UCSD-AML1 (cell line): Measurements from ENCODE around the gene SPON1.
A peak's percentile ranks its signal among the peaks of the same experiment; 100 is the strongest.
"Not testable (repeated sequence)": the region's sequence is repeated elsewhere in the genome, so short reads cannot be mapped to it uniquely, and the experiment has no call there.

ENCODE experiments used
- DNase-seq: peaks from one replicate; lab custom pipeline; 2025; ENCODE audit not compliant: unreplicated experiment; lab: John Stamatoyannopoulos, UW

The SPON1 gene

DNA sequence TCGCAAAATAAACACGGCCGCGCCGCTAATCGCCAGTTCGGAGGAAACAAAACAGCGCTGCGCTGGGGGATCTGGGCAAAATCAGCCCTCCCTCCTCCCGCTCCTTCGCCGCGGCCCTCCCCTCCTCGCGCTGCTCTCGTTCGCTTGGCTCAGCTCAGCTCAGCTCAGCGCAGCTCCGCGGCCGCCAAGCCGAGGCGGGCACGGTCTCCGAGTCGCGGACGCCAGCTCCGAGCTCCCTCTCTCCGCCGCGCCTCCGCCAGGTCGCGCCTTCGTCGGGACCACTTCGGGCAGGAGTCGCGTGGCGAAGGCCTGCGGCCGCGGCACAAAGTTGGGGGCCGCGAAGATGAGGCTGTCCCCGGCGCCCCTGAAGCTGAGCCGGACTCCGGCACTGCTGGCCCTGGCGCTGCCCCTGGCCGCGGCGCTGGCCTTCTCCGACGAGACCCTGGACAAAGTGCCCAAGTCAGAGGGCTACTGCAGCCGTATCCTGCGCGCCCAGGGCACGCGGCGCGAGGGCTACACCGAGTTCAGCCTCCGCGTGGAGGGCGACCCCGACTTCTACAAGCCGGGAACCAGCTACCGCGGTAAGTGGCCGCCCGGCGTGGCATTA, at the start of gene SPON1:
Gene SPON1 (plus strand): TSS at position 162 of the 607 bp plus-strand sequence. CDS start 182 bp downstream, at position 344.
- DNase-seq, result no peak

DNA sequence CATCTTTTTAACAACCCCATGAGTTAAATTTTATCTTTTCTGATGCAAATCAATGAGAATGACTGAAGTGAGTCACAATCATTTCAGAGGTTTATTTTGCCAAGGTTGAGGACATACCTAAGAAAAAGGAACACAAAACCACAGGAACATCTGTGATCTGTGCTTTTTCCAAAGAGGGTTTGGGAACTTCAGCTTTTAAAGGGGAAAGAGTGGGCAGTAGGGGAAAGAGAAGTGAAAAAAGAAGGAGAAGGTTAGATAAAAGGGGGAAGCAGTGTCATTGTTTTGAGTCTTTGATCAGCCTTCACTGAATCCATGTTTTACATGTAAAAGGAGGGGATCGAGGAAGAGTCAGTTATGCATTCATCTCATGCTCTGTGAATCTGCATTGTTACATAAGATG, 45.3 kb upstream of the SPON1 start:
- no peak for DNase-seq

DNA sequence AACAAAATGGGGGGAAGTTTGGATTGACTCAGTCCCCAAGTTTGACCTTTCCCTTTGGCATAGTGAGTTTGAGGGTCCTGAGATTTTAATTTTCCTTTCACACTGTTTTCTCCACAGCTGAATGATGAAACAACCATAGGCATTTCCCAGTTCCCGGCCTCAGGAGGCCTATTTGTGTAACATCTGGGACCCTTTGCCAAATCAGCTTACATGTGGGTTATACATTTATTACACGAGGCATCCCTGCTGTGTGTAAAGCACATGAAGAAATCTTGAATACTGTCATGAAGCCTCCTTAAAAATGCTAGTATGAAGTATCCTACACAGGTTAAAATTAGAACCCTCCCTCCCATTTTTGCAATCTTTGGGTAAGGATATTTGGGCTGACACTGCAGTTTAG, 44.6 kb upstream of the SPON1 start:
- DNase-seq, result no peak

DNA sequence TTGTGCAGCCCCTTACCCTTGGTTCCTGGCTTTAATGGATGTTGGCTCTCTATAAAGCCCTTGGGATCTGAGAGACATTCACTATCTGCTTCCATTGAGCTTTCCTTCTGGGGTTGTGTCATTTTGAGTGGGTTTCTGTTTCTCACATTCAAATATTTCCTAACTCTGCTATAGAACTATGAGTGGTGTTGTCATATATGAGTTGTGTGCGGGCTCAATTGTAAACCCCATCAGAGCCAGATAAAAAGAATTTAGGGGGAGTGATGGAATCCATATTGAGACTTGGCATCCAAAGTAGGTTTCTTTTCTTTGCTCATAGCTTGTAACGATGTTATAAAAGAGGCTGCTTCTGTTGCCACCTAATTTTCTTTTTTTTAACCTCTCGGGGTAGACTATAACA, 41.8 kb upstream of the SPON1 start:
- DNase-seq, result no peak

DNA sequence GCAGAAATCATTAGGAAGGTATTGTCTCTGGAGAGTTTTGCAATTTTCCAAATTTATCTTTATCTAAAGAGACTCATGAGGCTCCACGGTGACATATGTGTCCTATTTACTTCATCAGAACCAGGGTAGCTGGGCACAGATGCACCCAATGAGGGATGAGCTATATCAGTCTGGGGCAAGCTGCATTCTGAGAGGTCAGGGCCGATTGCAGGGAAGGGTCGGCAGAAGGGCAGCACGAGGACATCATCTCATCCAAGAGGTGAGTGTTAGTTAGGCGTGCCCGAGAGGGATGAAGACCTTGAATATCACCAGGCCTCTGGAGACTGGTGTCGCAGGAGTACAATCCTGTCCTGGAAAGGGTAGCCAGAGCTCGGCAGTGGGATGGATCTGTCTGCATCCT, 41.0 kb upstream of the SPON1 start:
- no peak for DNase-seq

DNA sequence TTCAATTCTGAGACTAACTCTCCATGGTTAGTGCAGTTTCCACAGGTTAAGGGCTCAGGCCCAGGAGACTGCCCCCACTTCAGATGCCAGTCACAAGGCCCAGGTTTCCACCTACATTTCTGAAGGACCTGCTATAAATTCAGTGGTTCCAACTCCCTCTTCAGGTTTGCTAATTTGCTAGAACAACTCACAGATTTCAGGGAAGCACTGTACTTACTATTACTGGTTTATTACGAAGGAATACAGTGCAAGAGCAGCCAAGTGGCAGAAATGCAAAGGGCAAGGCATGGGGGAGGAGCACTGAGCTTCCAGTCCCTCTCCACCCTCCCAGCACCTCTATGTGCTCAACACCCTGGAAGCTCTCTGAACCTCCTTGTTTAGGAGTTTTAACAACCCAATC, 39.3 kb upstream of the SPON1 start:
- DNase-seq, result no peak

DNA sequence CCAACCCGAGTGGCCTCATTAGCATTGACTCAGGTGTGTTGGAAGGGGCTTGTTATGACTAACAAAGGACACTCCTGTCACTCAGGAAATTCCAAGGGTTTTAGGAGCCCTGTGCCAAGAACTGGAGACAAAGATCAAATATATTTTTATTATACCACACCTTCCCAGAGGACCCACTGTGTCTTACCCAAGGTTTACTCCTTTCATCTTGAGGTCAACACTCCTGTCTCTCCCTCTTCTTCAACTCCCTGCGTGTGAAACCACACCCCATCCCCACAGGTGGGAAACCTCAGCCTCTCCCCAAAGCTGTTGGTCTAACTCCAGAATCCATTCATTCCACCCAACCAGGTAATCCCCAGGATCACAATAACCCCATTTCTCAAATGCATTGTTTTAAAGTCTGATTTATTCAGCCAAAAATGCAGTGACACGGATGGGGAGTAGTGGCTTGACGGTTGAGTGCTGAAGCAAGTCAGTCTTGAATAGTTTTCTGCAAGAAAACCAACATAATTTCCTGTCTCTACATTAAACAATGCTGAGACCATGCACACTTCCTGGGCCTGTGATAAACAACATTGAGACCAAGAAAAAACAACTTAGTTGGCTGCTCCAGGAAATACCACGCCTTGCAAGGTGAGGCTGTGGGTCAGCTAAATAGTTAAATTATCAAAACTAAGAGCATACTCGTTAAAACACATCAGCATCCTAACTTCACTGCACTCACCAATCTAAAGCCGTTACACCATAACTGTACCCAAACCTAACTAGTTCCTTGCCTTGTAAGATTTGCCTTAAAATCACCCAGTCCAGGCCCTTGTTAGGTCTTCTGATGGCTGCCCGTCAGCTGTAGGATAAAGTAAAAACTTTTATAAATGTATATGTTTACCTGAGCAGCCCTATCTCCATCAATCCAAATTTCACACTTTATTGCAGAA, 38.5 kb upstream of the SPON1 start:
- no peak for DNase-seq

DNA sequence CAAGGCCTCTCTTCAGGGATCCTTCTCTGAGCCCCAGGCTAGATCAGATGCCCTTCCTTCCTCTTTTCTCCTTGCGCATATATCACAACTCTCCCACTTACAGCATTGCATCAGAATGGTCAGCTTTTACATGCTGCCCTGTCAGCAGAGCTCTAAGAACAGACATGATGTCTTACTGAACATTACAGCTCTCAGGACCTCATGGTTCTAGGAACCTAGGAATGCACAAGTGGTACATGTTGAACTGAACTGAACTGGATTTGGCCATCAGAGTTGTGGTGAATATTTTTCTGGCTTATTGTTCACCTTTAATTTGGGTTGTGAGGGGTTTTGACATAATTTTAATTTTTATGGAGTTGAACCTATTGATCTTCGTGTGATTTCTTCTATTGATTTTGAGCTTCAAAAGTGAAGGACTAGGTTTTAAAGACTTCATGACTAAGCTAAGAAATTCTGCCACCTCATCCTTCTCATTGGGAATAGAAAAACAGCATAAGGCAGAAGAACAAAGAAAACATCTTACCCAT, 37.7 kb upstream of the SPON1 start:
- DNase-seq, result peak; percentile 25

DNA sequence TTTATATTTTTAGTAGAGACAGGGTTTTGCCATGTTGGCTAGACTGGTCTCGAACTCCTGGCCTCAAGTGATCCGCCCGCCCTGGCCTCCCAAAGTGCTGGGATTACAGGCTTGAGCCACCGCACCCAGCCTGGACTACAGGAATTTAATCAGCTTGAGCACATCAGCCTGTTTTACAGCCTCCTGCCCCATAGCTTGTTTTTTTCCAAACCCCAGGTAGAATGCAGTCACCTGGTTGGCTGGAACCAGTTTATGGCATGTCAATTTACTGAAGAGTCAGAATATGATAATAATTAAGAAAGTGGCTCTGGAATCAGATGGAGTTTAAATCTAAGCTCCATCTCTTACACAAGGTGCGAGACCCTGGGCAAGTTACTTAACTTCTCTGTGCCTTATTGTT, 36.2 kb upstream of the SPON1 start:
- not testable (repeated sequence) for DNase-seq

DNA sequence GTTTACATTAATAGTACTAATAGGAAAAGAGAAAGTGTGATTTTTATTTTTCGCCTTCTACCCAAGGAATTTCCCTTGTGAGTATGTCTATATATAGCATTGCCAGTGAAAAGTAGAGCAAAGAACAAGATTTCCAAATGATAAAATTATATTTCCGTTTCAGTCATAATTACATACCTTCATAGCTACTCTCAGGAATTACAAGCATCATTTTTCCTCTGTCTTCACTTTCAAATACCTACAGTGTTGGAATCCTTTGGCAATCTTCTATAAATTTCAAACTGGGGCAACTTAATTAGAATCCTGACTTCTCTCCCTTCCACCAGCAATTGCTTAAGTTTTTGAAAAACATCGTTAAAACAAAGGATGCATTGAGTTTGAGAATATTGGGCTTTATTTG, 35.5 kb upstream of the SPON1 start:
- no peak for DNase-seq

DNA sequence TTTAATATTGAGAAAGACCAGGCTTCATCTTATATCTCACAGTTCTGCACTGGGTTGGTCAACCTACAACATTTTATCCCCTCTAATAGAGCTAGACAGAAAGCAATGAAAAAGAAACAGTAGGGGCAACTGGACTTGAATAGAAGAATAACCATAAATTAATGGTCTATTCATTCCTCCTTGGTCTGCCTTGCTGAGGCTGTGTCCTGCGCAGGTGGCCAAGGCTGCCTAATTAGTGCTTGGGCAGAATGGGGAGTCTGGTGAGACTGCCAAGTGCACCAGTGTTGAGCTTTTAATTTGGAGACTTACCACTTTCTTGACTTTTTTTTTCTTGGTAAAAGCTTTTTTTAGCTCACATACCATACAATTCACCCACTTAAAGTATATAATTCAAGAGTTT, 35.0 kb upstream of the SPON1 start:
- no peak for DNase-seq

DNA sequence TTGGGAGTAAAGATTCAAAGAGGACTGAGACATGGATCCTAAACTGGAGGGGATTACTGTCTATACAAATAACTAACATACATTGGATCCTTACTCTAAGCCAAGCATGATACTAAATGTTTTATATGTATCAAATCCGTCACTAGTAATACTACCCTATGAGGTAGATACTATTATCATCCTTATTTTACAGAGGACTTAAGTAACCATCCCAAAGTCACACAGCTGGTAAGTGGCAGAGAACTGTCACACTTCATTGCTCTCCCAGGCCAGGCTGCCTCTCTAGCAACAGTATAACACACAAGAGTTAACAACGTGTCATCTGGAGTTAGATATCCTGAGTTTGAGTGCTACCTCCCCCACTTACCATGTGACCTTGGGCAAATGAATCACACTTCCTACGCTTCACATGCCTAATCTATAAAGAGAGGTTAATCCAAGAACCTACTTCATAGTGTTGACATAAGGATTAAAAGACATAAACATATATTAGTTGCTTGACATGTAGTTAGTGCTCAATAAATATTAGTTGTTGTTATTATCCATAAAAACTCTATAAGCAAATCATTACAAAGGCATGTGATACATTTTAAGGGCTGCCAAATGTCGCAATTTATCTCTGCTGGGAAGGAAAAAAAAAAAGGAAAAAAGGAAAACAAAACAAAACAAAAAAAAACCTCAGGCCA, 33.8 kb upstream of the SPON1 start:
- peak; percentile 21 for DNase-seq

DNA sequence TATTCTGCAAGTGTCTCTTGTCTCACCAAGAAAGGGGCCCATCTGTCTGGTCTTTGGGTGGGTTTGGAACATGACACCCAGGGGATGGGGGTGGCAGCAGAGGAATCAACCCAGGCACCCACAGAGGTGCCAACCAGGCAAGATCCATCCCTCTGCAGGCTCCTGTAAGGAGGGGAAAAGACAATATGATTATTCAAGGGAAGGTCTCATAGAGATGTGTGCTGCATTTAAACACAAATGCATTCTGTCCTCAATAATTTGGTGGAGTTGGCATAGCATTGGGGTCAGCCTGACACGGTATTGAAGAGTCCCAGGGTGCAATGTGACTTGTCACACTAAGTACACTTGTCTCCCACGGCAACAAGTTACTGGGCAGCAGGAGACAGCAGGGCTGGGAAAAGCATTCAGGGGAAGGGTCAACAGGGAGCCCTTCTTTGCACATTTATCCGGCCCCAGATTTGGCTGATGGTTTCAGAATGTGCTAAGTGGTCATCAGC, 33.1 kb upstream of the SPON1 start:
- no peak for DNase-seq

DNA sequence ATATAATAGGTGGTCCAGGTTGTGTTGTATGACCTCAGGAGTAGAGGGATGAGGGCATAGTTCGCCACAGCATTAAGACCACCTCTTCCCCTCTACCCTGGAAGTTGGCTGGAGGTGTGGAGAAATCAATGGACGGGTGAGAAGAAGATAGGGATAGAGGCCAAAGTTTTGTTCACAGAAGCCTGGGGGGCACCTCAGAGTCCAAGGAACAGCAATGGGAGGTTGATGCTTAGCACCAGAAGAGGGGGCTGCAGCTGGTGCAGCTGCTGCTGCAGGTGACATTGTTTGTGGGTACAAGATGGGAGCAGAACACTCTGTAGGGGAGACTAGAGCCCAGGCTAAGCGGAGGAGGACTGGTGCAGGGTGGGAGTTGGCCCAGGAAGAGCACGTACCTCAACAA, 31.2 kb upstream of the SPON1 start:
- no peak for DNase-seq

DNA sequence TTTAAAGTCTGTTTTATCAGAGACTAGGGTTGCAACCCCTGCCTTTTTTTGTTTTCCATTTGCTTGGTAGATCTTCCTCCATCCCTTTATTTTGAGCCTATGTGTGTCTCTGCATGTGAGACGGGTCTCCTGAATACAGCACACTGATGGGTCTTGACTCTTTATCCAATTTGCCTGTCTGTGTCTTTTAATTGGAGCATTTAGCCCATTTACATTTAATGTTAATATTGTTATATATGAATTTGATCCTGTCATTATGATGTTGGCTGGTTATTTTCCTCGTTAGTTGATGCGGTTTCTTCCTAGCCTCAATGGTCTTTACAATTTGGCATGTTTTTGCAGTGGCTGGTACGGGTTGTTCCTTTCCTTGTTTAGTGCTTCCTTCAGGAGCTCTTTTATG, 25.4 kb upstream of the SPON1 start:
- not testable (repeated sequence) for DNase-seq

DNA sequence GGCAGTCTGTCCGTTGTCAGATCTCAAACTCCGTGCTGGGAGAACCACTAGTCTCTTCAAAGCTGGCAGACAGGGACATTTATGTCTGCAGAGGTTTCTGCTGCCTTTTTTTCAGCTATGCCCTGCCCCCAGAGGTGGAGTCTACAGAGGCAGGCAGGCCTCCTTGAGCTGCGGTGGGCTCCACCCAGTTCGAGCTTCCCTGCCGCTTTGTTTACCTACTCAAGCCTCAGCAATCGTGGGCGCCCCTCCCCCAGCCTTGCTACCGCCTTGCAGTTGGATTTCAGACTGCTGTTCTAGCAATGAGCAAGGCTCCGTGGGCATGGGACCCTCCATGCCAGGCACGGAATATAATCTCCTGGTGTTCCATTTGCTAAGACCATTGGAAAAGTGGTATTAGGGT, 23.7 kb upstream of the SPON1 start:
- DNase-seq, result not testable (repeated sequence)

DNA sequence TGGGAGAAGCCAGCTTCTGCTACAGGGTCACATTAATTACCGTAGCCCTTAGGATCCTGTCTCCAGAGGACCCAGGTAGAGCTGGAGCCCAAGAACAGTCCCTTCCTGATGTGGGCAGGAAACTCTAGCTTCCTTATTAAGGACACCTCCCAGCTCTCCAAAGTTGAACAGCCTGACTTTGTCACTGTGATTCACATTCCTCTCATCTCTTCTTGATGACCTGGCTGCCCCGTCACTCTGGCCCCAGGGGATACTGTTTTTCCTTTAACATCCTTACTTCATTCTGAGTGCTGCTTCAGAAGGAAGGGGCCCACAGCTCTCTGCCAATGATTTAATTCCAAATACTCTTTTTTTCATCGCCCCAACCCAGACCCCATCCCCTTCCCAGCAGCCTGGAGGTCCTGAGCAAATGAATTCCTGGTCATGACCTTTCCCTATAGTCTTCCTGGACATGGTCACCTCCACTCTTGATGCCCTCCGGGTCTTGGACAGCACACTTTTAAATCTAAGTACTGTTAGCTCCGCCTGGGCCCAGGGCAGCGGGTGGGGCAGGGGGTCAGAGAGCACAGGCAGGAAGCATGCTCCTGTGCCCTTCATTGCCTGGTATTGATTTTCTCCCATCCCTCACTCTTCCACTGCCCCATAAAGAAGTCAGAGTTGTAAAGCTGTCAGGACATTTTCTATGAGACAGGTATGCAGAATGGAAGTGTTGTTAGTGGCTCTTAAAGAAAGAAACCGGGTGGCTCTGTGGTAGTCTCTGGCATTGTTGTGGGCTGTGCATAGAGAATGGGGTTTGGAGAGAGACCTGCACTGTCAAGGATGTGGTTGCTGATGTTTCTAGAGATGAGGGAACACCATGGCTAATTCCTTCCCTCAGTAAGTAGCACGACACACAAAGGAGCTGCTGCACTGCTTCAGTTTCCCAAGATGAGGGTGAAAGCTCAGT, 22.3 kb upstream of the SPON1 start:
- DNase-seq, result no peak

DNA sequence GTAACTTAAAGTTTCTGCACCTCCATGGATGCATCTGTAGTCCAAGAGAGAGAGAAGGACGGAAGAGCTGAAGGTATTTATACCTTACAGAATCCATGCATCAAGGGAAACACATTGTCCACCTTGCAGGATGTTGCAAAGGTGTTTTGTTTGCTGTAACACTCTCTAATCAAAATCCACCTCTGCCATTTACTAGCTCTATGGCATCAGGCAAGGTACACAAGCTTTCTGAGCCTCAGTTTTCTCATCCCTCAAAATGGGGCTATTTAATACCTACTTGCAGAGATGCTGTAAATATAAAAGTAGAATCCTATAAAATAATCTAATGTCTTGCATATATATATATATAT, 21.6 kb upstream of the SPON1 start:
- DNase-seq, result no peak

DNA sequence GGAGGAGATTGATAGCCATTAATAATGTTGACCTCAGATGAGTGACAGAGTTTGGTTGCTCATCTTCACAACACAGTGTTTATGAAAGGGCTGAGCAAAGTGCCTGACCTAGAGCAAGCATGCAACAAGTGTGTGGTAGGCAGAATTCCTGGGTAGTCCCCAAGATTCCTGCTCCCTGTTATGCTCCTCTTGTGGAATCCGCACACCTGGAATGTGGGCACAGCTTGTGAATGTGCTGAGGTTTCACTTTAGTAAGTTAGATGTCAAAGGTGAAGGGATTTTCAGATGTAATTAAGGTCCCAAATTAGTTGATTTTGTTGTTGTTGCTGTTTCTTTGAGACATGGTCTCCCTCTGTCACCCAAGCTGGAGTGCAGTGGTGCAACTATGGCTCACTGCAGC, 20.7 kb upstream of the SPON1 start:
- no peak for DNase-seq

DNA sequence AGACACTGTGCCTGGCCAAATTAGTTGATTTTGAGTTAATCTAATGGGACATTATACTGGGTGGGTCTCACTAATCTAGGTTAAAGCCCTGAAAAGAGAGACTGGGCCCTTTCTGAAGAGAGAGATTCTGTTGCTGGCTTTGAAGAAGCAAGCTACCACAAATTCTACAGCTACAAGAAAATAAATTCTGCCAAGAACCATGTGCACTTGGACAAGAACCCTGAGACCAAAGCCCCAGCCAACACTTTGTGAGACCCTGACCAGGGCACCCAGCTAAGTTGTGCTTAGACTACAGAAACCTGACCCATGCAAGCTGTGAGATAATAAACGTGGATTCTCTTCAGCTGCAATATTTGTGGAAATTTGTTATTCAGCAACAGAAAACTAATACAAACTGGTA, 20.1 kb upstream of the SPON1 start:
- no peak for DNase-seq

DNA sequence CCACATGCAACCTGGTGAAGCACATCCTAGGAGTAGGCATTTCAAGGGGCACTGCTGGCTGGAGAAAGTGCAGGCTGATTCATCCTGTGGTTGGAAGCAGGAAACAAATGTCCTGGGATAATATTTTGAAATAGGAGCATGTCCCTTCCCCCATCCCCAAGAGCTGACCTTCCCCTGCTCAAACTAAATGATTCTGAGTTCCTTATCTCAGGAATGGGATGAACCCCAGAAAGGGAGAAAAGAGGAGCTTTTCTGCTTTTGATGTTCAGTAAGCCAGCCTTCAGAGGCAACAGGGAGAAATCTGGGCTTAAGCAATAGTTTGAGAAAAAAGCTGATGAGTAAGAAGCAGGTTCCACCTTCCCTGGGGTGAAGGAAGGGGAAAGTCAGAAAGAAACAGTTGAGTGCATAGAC, 19.5 kb upstream of the SPON1 start:
- no peak for DNase-seq
